NOMO-1 (cell line): ENCODE measurements around the gene ANGEL1.
A peak's percentile ranks its signal among the peaks of the same experiment; 100 is the strongest.

Experiments used
- DNase-seq, 2 experiments: peaks; one replicate each; lab custom pipeline; 2025; ENCODE audit not compliant: unreplicated experiment in 2 of 2; lab: John Stamatoyannopoulos, UW

Gene ANGEL1

GRCh38 chr14:76820700-76821099 lies 8.0 kb upstream of the ANGEL1 start:
- DNase-seq: peak in 1 of 2 experiments; percentile 10

- DNase-seq: no peak
Observed at GRCh38 chr14:76814726-76815645, 2.3 kb upstream of the ANGEL1 start.

DNA sequence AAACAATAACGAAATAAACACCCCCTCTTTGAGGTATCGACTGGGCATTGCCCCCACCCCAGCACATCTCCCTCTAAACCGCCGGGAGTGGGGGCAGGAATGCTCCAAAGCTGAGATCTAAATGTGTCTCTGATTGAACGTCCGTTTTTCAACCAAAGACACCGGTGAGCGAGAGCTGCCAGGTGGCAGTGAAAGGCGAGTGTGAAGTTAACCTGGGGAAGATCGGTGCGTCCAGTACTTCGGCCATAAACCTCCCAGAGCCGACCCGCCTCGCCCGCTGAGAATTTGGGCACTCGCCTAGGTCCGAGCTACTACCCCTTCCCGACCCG lies 625 bp downstream of the ANGEL1 start:
- DNase-seq: peak in 1 of 2 experiments; percentile 22

DNA sequence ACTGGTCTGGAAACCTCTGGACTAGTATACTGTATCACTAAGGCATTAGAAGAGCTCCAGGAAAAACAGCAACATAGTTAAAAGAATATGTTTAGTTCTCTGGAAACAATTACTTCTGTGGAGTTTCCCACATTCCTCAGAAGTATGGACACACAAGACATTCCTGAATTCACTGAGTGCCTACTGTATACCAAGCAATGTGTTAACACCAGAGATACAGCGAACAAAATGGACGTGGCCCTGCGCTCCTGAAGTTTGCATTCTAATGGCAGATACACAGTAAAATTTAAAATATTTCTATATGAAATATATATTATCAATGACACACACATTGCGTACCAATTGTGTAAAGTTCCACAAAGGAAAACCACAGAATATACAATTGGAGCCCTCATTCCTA lies 1.1 kb downstream of the ANGEL1 start:
- DNase-seq: no peak

GRCh38 chr14:76810953-76811400 lies 1.7 kb downstream of the ANGEL1 start:
- DNase-seq: peak; percentile 34 to 54

DNA sequence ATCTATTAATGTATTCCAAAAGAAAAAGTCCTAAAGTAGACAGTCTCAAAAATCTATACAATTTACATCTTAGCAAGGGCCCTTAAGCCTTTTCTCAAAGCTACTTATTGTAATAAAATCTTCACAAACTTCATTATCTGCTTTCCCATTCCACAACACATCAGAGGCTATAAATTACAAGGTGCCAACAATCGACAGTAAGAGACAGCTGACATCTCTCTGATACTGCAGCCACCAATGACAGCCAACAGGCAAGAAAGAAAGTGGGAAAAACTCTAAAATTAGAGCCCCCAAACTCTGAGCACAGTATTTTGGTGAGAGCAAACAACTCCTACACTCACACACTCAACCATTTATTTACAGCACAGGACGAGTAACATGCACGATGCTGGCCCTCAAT lies 2.2 kb downstream of the ANGEL1 start:
- DNase-seq: no peak

DNA sequence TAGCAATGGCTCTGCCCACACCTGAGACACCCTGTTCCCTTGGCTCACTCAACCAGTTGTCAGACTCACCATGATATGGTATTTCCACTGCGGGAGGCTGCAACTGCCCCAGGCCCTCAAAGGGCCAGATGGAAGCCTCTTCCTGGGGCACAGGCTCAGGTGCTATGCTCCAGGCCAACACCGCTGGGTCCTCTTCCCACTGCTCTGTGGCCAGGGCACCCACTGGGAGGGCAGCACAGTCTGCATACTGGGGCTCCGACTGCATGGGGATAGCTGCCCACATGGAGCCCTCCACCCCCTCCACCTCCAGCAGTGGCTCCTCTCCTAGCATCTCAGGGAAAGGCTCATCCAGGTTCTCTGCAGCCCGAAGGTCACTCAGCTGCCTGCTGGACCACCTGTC lies 3.7 kb downstream of the ANGEL1 start:
- DNase-seq: no peak

- DNase-seq: no peak
Observed at GRCh38 chr14:76808011-76808410, 4.7 kb downstream of the ANGEL1 start.

GRCh38 chr14:76806446-76806845 lies 6.2 kb downstream of the ANGEL1 start:
- DNase-seq: no peak

GRCh38 chr14:76793956-76794355 lies 18.7 kb downstream of the ANGEL1 start:
- no peak for DNase-seq

- no peak for DNase-seq
Observed at GRCh38 chr14:76793324-76793723, 19.4 kb downstream of the ANGEL1 start.

DNA sequence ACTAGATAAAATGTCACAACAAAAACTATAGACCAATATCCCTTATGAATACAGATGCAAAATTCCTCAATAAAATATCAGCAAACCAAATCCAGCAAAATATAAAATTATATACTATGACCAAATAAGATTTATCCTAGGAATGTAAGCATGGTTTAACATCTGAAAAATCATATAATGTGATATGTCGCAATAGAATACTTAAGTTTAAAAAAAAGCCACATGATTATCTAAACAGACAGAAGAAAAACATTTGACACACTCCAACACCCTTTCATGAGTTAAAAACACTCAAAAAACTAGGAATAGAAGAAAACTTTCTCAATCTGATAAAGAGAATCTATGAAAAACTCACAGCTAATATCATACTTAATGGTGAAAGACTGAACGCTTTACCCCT lies 20.3 kb downstream of the ANGEL1 start:
- DNase-seq: no peak

GRCh38 chr14:76786601-76787000 lies 26.1 kb downstream of the ANGEL1 start:
- DNase-seq: no peak

DNA sequence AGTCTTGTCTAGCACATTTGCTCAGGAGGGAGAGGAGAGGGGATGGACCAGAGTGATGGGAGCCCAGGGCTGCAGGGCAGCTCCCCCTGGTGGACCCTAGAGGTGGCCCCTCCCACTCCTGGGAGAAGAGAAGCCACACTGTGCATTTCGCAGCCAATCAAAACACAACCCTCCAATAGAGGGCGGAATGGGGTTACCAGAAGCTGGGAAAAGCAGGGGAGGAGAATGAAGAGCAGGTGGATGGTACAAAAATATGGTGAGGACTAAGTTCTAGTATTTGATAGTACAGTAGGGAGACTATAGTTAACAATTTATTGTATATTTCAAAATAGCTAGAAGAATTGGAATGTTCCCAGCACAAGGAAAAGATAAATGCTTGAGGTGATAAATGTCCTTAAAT lies 27.8 kb downstream of the ANGEL1 start:
- peak; percentile 64 to 82 for DNase-seq

DNA sequence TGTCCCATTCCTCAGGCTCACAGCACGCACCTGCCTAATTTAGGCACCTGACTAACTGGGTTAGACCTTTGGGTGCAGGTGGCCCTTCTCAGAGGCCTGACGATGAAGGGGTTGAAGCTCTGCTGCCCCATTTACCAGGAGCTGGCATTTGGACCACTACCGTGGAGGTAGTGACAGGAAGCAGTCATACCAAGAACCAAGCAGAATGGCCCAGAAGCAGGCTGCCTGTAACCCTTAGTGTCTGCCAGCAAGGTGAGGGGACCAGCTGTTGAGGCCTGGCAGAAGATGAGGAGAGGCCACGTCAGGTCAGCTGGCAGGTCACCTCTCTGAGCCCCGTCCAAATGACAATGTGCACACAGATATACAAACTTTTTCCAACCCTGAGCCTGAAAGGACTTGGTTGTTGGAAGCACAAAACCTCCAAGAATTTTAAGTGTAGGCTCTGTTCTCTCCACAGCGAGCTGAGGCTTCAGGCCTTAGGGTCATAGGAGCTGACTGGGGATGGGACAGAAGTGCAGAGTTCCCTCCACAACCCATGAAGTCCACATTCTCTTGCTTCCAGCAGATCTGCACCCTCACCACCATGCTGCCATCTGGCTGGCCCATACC lies 28.3 kb downstream of the ANGEL1 start:
- DNase-seq: no peak

GRCh38 chr14:76782885-76783566 lies 29.7 kb downstream of the ANGEL1 start:
- DNase-seq: no peak

GRCh38 chr14:76782115-76782884 lies 30.4 kb downstream of the ANGEL1 start:
- DNase-seq: no peak

DNA sequence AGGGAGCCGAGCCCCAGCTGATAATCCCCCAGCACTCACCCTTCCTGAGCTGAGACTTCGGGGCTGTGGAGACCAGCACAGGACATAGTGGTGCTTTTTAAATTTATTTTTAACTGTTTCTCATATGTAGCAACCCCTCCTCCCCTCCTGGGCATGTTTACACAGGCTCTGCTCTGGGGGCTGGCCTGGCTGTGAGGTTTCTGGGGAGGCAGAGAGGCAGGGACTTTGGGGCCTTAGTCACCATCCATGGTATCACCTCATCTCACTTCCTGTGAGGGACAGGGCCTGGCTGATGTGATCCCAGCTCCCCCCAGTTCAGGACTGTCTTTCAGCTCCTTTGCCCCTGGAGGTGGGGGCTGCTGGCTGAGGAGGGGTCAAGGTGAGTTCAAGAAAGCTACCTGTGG lies 31.0 kb downstream of the ANGEL1 start:
- no peak for DNase-seq

- no peak for DNase-seq
Observed at GRCh38 chr14:76780875-76781647, 31.6 kb downstream of the ANGEL1 start.

GRCh38 chr14:76780360-76780759 lies 32.3 kb downstream of the ANGEL1 start:
- no peak for DNase-seq
